ENCODE results near the gene SERF1B.
"Not testable (repeated sequence)": the region's sequence is repeated elsewhere in the genome, so short reads cannot be mapped to it uniquely, and the experiment has no call there.

SERF1B gene

DNA sequence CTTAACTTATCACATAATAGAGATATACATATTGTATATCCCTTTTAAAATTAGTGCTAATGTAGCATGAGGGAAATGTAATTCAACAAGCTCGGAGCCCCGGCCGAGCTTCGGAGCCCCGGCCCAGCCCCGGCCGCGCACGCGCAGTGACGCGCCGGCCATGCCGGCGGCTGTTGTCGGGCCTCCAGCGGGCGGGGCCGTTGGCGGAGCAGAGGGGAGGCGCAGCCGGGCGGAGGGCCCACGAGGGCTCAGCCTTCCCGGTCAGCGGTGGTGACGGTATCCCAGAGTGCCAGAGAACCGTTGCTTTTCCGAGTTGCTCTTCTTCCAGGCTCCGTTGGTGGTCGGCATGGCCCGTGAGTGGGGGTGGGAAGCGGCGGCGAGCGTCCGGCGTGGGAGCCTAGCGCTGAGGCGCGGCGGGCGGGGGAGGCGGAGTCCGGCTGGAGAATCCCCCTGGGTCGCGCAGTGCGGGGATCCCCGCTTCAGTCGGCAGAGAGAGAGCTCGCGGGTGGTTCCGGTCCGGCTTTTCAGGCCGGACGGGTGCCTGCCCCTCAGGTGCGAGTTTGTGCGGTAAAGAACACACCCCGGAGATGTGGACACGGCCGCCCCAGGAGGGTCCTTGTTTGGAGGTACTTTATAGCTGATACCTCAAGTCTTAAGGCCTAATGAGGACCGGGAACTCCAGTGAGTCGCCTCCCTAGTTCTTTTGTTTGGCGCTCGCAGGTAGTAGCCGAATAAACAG is at the start of gene SERF1B:
TSS of gene SERF1B (plus strand) at position 146 of the 739 bp plus-strand sequence. CDS start at position 347, 201 bp downstream.
- DNase-seq (ENCODE audit: low read depth) = not testable (repeated sequence)

DNA sequence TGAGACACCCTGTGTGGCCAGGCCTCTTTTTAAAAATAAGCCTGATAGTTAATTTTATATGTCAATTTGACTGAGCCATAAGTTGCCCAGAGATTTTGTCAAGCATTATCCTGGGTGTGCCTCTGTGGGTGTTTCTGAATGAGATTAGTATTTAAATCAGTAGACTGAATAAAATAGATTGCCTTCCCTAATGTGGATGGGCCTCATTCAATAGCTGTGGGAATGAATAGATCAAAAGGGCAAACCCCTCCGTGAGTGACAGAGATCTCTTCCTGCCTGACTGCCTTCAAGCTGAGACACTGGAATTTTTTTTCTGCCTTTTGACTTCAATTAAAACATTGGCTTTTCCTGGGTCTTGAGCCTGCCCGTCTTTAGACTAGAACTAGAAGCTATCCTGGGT is 33.3 kb upstream of the SERF1B start:
- DNase-seq (ENCODE audit: low read depth) = not testable (repeated sequence)

DNA sequence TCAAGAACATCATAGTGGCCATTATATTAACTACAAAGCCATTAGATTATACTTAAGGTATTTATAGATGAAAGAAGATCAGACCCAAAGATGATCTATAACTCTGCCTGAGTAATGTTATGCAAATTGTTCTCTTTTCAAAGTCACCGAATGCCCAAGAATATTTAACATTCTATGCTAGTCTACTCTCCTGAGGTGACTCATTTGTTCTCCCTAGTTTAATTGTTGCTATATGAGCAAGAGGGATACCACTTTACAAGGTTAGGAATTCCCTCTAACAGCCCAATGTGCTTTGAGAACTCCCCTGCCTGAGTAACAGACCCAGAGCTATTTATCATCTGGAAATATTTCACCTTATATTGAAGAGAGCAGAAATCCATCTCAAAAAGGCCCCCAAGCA is 29.5 kb upstream of the SERF1B start:
- DNase-seq (ENCODE audit: low read depth) = not testable (repeated sequence)

DNA sequence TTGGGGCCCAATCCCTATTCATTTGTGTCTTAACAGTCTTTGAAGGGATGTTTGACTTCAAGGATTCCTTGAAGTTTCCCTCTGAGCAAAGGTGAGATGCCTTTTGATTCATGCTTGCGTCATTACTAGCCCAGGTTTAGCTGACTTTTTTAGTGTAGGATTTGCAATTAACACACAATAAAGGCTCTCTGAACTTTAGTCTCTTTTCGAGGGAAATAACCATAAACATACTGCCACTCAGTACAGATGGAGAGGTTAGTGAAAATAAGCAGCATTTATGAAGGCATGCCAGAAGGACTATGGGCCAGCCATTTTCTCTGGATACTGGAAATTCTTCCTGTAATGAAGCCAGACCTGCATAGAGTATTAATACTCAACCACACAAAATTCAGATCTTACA is 4.4 kb upstream of the SERF1B start:
- not testable (repeated sequence) for DNase-seq (ENCODE audit: low read depth)

DNA sequence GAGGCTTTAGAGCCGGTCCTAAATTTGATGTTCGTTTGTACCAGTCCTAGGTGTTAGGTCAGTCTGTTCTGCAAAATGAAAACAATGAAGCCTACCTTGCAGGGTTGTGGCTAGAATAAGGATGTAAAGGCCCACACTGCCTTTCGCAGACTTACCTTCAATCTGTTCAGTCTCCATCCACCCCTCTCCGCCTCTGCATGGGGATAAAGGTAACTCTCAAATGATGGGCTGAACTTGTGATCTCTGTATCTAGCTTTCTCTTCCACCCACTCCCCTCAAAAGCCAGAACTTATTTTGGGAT is 744 bp downstream of the SERF1B start:
- not testable (repeated sequence) for DNase-seq (ENCODE audit: low read depth)

- not testable (repeated sequence) for DNase-seq (ENCODE audit: low read depth)
Measured at GRCh38 chr5:70031204-70031603, 6.2 kb downstream of the SERF1B start.

DNA sequence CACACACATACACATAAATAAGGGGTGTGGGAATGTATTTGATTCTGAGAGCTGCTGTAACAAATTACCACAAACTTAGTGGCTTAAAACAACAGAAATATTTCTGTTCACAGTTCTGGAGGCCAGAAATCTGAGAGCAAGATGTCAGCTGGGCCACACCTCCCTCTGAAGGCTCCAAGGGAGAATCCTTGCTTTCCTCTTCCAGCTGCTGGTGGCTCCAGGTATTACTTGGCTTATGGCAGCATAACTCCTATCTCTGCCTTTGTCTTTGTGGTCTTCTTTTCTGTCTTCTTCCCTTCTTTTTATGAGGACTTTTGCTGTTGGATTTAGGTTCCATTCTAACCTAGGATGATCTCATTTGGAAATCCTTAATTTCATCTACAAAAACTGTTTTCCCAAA is 16.4 kb downstream of the SERF1B start:
- not testable (repeated sequence) for DNase-seq (ENCODE audit: low read depth)

DNA sequence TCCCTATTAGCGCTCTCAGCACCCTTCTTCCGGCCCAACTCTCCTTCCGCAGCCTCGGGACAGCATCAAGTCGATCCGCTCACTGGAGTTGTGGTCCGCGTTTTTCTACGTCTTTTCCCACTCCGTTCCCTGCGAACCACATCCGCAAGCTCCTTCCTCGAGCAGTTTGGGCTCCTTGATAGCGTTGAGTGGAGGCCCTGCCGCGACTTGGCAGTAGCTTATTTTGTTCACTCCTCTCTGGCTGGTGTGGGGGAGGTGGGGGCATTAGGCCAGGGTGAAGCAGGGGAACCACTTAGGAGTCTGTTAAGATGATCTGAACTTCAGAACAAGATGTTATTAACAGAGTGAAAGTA is 24.7 kb downstream of the SERF1B start:
- not testable (repeated sequence) for DNase-seq (ENCODE audit: low read depth)

DNA sequence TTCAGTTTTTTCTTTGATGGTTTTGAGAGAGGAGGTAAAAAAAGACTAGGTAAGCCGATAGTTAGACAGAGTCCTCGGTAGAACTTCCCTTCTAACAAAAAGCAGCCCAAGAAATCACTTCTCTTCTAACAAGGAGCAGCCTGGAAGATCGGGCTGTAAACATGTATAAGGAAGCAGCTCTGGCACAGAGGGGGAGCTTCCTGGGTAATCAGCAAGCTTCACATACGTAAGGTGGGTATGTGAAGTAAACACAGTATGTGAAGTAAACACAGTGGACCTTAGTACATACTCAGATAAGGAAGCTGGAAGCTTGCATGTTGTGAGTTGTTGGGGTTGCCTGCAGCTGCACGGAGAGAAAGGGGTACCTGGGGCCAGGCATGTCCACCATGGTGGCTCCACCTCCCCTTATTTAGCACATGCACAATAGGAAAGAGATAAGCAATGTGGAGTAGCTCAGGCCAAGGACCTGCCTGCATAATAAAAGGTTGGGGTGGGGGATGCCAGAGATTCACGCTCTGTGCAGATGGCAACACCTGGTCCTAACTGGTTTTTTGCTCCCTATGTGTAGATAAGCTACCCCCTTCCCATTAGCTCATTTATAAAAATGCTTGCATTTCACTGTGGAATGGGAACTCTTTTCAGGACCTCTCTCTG is 31.4 kb downstream of the SERF1B start:
- not testable (repeated sequence) for DNase-seq (ENCODE audit: low read depth)

GRCh38 chr5:70057140-70057539 is 32.1 kb downstream of the SERF1B start:
- not testable (repeated sequence) for DNase-seq (ENCODE audit: low read depth)

- DNase-seq (ENCODE audit: low read depth) = not testable (repeated sequence)
Measured at GRCh38 chr5:70077632-70078031, 52.6 kb downstream of the SERF1B start.

DNA sequence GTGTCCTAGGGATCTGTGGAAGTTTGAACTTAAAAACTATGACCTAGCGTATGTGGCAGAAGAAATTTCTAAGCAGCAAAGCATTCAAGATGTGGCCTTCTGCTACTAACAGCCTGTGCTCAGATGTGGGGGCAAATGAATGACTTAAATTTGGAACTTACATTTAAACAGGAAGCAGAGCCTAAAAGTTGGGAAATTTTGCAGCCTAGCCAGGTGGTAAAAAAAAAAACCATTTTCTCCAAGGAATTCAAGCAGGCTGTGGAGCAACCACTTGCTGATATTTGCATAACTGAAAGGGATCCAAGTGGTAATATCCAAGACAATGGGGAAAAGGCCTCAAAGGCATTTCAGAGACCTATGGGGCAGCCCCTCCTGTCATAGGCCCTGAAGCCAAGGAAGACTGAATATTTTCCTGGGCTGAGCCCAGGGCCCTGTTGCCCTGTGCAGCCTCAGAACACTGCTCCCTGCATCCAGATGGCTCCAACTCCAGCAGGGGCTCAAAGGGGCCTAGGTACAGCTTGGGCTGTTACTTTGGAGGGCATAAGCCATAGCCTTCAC is 63.9 kb downstream of the SERF1B start:
- not testable (repeated sequence) for DNase-seq (ENCODE audit: low read depth)

DNA sequence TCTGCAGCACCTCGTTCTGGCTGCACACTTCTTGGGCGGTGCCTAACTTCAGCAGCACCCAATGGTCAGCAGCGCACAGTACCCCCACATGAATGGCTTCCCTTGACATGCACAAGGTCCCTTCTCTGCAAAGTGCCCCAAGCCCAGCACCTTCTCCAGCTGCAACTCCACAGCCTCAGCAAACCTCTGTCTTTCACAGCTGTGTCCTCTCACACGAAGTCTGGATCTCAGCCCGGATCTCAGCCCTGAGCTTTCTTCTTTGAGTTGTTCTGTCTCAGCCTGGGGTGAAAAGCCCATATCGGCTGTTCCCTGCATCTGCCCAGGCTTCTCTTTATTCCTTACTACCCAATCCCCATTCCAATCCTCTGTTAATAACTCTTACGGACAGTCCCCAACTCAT is 66.7 kb downstream of the SERF1B start:
- not testable (repeated sequence) for DNase-seq (ENCODE audit: low read depth)
